HG02610 (cell line): ENCODE data around the gene TBCD.

Source experiments
- ATAC-seq: cut with Tn5 transposase; IDR thresholded peaks from one replicate; pipeline ENCODE4 v1.9.1; 2021; ENCODE audit warnings: mild to moderate bottlenecking, moderate library complexity; ENCODE audit not compliant: unreplicated experiment

Gene TBCD

GRCh38 chr17:82808921-82809905 lies 57.3 kb downstream of the TBCD start:
- no peak for ATAC-seq

DNA sequence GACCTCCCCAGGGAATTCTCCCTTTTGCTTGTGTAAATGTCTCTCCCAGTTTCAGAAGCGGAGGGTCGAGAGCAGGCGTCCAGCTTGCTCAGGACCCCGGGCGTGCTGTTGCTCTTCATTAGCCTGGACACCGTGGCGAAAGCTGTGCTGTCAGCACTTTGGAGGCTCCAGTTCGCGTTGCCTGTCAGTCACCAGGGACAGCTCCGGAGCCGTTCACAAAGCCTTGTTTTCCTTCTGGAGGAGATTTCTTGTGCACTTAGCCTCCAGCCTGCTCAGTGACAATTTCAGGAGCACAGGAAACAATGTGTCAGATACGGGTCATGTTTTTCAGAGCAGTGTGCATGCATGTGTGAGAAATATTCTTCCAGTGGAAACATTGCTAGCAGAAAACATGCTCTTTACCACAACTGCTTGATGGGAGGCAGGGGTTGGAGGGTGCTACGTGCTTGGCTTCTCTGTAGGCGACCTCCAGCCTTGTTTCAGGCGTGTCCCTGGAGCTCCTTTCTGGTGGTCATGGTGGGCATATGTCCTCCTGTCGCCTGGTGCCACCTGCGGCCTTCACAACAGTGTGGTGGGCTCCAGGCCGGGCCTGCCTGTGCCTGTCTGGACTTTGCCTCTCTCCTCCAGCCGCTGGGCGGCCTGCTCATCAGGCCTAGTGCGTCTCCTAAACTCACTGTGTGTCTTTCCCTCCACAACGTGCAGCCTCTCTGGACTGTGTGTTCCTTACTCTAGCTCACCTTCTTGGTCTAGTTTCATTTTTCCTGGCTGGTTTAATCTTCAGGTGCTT lies 59.0 kb downstream of the TBCD start:
- no peak for ATAC-seq

DNA sequence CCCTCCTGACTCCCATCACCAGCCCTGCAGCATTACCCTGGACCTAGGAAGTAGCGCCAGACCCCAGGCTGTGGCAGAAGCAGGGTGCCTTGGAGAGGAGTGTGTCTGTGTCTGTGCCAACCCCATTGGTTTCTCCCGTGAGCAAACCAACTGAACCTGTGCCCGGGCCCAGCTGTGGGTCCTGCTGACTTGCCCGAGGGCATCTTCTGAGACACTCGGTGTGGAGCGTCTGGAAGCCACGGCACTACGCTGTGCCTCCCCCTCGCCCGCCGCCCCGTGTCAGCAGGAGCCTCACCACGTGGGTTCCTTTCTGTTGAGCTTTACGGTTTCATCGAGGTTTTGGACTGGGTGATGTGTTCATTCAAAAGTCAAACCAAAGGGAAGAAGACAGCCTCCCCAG lies 60.2 kb downstream of the TBCD start:
- ATAC-seq = no peak

DNA sequence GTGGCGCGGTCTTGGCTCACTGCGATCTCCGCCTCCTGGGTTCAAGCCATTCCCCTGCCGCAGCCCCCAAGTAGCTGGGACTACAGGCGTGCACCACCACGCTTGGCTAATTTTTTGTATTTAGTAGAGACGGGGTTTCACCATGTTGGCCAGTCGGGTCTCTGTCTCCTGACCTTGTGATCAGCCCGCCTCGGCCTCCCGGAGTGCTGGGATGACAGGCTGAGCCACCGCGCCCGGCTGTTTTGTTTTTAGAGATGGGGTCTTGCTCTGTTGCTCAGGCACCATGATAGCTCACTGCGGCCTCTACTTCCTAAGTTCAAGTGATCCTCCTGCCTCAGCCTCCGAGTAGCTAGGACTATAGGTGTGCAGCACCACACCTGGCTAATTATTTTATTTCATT lies 60.7 kb downstream of the TBCD start:
- no peak for ATAC-seq

GRCh38 chr17:82813299-82814051 lies 61.6 kb downstream of the TBCD start:
- no peak for ATAC-seq

DNA sequence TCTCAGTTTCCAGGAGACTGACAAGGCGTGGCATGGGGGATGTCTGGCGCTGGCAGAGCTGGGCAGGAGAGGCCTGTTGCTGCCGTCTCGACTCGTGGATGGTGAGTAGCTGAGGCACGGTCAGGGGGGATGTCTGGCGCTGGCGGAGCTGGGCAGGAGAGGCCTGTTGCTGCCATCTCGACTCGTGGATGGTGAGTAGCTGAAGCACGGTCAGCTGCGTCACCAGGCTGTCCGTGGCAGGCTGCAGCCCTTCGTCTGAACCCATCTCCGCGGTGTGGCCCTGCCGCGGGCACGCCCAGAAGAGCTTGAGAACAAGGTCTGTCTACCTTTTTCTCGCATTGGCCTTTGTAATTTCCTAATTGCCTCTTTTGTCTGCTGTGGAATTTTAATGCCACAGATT lies 63.0 kb downstream of the TBCD start:
- ATAC-seq = no peak

DNA sequence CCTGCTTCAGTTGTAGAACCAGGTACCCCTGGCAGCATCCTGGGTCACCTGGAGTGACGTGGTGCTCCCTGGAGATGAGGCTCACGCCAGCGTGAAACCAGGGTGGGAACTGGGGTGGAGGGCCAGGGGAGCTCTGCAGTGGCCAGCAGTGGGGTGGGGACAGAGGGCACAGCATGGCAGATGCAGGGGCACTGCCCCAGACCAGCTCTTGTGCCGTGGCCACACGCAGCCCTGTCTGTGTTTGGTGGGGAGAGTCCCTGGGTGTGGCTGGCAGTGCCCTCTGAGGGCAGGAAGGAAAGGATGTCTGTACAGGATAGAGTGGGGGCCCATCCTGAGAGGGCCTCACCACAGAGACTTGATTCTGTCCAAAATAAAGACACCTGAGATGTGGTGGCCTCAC lies 63.5 kb downstream of the TBCD start:
- no peak for ATAC-seq

- ATAC-seq = no peak
These were observed 64.0 kb downstream of the TBCD start for GRCh38 chr17:82815790-82816305.

DNA sequence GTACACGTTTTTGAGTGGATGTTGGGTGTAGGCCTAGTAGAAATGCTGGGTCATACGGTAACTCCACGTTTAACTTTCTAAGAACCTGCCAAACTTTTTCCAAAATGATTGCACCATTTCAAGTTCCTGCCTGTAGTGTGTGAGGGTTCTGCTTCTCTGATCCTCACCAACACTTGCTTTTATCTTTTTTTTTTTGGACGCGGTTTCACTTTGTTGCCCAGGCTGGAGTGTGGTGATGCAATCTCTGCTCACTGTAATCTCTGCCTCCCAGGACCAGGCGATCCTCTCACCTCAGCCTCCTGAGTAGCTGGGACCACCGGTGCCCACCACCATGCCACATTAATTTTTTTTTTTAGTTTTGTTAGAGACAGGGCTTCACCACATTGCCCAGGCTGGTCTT lies 64.5 kb downstream of the TBCD start:
- no peak for ATAC-seq

DNA sequence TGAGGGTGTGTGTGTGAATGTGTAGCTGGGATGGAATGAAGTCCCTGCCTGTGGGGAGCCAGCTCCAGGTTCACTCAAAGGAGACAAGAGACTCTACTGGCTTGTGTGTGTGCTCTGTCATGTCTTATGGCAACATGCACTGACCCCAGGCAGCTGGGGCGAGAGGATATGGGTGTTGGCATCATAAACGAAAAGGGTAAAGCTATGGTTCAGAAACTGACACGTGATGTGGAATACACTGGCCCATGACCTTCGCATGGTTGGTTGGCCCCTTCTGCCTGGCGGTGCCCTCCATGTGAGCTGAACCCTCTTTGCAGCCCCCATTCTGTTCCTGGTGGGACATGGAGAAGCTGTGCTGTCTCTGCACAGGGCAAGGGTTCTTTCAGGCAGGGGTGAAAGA lies 66.1 kb downstream of the TBCD start:
- ATAC-seq = no peak

DNA sequence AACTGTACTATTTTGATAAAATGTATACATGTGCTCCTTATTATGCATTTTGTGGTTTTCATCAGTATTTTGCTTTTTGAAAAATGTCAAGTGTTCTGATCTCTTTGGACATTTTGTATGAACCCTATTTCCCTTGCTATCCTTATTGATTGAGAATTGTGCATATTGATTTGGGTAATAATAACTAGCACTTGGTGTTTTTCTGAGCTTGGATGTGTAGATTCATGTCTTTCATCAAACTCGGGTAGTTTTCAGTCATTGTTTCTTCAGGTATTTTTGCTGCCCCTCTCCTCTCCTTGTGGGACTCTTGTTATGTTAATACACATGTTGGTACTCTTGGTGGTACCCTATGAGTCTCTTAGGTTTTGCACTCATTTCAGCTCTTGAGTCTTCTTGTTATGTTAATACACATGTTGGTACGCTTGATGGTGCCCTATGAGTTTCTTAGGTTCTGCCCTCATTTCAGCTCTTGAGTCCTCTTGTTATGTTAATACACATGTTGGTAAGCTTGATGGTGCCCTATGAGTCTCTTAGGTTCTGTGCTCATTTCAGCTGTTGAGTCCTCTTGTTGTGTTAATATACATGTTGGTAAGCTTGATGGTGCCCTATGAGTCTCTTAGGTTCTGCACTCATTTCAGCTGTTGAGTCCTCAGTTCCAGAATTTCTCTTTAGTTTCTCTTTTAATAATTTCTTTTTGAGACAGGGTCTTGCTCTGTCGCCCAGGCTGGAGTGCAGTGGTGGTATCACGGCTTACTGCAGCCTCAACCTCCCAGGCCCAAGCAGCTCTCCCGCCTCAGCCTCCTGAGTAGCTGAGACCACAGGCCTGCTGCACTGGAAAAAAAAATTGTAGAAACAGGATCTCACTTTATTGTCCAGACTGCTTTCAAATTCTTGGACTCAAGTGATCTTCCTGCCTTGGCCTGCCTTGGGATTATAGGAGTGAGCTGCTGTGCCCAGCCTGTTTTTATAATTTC lies 68.7 kb downstream of the TBCD start:
- no peak for ATAC-seq

DNA sequence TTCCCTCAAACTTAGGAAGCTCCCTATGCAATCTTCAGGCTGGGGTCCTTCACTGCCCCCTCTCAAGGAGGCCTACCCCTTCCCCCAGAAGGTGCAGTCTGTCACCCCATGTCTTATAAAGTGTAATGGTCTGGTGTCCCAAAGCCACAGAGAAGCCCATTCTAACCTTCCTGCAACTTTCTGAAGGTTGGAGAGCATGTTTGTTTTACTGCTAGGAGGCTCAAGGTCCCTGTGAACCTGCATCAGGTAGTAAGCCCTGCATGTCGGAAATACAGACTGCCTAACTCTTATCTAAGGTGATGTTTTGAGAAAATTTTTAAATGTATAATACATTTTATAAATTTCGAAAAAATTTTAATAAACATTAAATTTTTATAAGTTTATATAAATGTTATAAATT lies 69.7 kb downstream of the TBCD start:
- ATAC-seq = no peak

GRCh38 chr17:82822281-82822680 lies 70.4 kb downstream of the TBCD start:
- ATAC-seq = no peak

- ATAC-seq = no peak
These were observed 71.1 kb downstream of the TBCD start for GRCh38 chr17:82823004-82823403.

DNA sequence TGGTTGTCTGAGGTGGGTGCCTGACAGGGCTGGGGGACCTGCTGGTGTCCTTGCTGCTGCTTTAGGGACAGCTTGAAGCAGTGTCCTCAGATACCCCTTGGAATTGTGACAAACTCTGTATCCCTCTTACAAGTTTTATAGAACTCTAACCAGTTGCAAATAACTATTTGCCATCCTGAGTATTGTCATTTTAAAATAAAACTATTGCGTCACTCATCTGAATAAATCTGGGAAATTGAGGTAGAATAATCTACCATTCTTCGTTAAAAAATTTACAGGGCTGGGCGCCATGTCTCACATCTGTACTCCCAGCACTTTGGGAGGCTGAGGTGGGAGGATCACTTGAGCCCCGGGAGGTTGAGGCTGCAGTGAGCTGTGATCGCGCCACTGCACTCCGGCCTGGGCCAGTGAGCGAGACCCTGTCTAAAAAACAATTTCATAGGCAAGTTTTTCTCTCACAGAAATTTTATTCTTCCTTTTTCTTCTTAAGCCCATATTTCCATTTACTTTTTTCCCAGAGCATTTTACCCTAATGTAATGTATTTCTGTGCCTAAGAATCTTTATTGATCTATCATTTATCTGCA lies 73.8 kb downstream of the TBCD start:
- no peak for ATAC-seq

DNA sequence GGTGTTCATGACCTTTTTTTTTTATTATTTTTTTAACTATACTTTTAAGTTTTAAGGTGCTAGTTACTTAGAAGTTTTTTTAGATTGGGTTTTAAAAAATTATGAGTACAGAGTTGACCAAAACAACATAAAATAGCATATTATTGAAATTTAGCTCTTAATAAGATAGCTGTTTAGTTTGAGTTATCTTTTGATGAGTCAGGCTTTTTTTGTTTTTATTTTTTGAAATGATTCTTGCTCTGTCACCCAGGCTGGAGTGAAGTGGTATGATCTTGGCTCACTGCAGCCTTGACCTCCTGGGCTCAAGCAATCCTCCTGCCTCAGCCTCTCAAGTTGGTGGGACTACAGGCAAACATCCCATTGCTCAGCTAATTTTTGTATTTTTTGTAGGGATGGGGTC lies 74.3 kb downstream of the TBCD start:
- no peak for ATAC-seq

DNA sequence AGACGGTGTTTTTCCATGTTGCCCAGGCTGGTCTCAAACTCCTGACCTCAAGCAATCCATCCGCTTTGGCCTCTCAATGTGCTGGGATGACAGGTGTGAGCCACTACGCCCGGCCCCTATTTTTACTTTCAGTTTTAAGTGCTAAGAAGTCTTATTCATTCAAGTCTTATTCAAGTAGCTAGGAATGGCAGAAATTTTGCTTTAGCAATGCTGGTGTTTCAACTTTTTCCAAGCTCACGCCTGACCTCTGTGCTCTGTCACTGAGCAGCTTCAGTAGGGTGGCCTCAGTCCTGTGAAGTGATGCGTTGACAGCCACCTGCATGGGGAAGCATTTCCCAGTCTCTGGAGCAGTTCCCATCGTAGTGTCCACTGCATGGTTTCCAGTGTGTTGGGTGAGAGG lies 75.1 kb downstream of the TBCD start:
- no peak for ATAC-seq

GRCh38 chr17:82828875-82829487 lies 77.1 kb downstream of the TBCD start:
- no peak for ATAC-seq

DNA sequence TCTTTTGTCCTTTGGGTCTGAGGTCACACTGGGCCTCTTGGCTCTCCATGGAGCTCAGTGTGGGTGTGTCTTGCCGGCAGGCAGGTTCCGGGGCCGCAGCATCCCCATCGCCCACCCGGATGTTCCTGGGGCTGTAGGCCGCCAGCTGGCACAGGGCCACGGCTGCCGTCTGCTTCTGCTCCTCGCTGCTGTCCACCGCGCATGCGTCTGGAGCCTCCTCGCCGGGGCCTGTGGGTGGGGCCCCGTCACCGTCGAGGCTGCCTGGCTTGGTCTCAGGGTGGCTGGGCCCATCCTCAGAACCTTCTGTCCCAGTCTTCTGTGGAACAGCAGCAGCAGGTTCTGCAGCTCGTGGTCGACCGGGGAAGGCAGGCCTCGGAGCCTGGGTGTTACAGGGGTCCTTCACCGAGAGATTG lies 78.4 kb downstream of the TBCD start:
- no peak for ATAC-seq
